Measurements from ENCODE around the gene GP5. TPM values are rescaled to one million over a fixed set of nuclear protein-coding genes. Genes with fewer than 3 reads are reported as not detected.

Gene GP5
- polyA plus RNA-seq, 1 donor: 0.33 TPM

DNA sequence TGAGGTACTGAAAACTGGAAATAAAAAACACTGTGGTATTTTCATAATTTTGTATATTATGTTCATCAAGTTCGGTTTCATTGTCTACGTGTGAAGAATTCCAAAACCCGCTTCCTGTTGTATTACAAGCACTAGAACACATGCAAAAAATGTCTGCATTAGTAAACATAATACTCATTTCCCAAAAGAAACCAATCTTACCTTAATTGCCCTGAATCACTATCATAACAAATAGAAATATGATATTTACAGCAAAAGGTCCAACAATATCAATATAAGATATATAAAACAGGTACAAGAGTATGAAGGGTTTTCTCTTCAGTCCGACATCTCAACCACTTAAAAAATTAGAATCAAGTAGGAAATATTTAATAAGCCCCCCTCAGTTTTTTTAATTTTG lies 26.3 kb upstream of the GP5 start:
- no peaks in the 10 kb centered on the region for H3K9me3 ChIP-seq (ENCODE audit: control insufficient read depth, low read depth, low read length)
- 100% methylated on average over 1 of the region's 4 CpGs for WGBS (ENCODE audit: insufficient coverage, low lambda C conversion rate)
- no peak overlapping the region for H3K4me3 ChIP-seq (ENCODE audit: low read length)
- no peaks in the 10 kb centered on the region for H3K27me3 ChIP-seq (ENCODE audit: control insufficient read depth, insufficient read depth, low read length)
- DNase-seq: no peak
- no peak overlapping the region for H3K27ac ChIP-seq (ENCODE audit: low read length)
- no peaks in the 10 kb centered on the region for H3K4me1 ChIP-seq (ENCODE audit: control insufficient read depth, insufficient read depth, low read length)
- H3K36me3 ChIP-seq (ENCODE audit: control insufficient read depth, insufficient read depth, low read length): peaks cover 36% of the 10 kb centered on the region

GRCh38 chr3:194424953-194425352 lies 25.9 kb upstream of the GP5 start:
- 100% methylated on average over 1 of the region's 7 CpGs for WGBS (ENCODE audit: insufficient coverage, low lambda C conversion rate)
- Histone ChIP-seq H3K27me3 (ENCODE audit: control insufficient read depth, insufficient read depth, low read length) (no peaks in the 10 kb centered on the region), H3K27ac (ENCODE audit: low read length) (no peak overlapping the region), H3K4me1 (ENCODE audit: control insufficient read depth, insufficient read depth, low read length) (no peaks in the 10 kb centered on the region), H3K36me3 (ENCODE audit: control insufficient read depth, insufficient read depth, low read length) (peaks cover 33% of the 10 kb centered on the region), H3K9me3 (ENCODE audit: control insufficient read depth, low read depth, low read length) (no peaks in the 10 kb centered on the region), H3K4me3 (ENCODE audit: low read length) (no peak overlapping the region)
- no peak for DNase-seq

DNA sequence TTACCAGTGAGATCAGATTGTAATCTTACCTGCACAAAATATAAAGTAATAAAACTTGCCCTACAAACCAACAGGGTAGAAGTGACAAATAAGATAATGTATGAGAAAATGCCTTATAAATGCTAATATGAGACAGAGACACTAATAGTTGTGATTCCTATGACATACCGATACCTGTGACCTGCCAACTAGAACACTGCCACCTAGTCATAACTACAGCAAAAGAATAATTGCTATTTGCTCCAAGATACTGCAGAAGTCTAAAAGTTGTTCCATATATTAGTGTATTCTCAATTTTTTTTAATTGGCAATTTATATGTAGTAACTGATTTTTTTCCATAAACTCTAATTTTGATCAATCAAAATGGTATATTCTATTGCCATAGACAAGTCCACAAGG lies 25.3 kb upstream of the GP5 start:
- Histone ChIP-seq H3K9me3 (ENCODE audit: control insufficient read depth, low read depth, low read length) (no peaks in the 10 kb centered on the region), H3K36me3 (ENCODE audit: control insufficient read depth, insufficient read depth, low read length) (peaks cover 28% of the 10 kb centered on the region), H3K27me3 (ENCODE audit: control insufficient read depth, insufficient read depth, low read length) (no peaks in the 10 kb centered on the region), H3K27ac (ENCODE audit: low read length) (no peak overlapping the region), H3K4me1 (ENCODE audit: control insufficient read depth, insufficient read depth, low read length) (no peaks in the 10 kb centered on the region), H3K4me3 (ENCODE audit: low read length) (no peak overlapping the region)
- no CpG with 5 or more reads among the region's 1 CpG for WGBS (ENCODE audit: insufficient coverage, low lambda C conversion rate)
- no peak for DNase-seq

DNA sequence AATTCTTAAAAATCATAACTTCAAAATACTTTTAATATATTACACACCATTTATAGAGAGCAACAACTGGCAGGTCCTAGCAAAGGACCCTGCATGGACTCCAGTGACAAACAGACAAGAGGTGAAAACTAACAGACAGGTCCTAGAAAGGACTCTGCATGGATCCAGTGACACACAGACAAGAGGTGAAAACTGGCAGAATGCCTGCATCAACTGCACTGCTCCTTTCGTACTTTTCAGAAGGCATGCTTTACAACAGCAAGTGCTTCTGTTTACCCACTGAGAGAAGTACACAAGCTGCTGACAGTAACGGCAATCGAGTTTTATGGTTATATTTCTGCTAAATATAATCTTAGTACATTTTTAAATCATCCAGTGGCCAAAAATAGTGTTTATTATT lies 24.3 kb upstream of the GP5 start:
- Histone ChIP-seq H3K4me3 (ENCODE audit: low read length) (no peak overlapping the region), H3K36me3 (ENCODE audit: control insufficient read depth, insufficient read depth, low read length) (peaks cover 29% of the 10 kb centered on the region), H3K4me1 (ENCODE audit: control insufficient read depth, insufficient read depth, low read length) (no peaks in the 10 kb centered on the region), H3K27me3 (ENCODE audit: control insufficient read depth, insufficient read depth, low read length) (no peaks in the 10 kb centered on the region), H3K27ac (ENCODE audit: low read length) (no peak overlapping the region), H3K9me3 (ENCODE audit: control insufficient read depth, low read depth, low read length) (no peaks in the 10 kb centered on the region)
- DNase-seq: no peak
- no CpG with 5 or more reads among the region's 3 CpGs for WGBS (ENCODE audit: insufficient coverage, low lambda C conversion rate)

DNA sequence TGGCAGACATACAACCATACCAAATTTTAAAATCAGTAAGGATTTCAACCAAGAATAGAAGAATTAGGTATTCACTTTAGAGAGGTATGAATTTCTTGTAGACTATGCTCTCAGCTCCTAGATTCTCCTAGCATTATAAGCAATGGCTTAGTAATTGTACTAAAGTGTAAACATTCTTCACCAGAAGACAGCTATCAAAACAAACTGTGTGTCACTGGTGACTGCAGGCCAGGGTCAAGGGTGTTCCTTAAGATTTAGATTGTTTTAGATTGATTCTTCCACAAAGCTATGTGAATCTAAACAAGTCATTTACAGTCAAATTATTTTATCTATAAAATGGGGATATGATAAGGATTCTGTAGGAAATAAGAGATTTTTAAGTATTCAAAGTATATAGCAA lies 23.1 kb upstream of the GP5 start:
- Histone ChIP-seq H3K27me3 (ENCODE audit: control insufficient read depth, insufficient read depth, low read length) (no peaks in the 10 kb centered on the region), H3K27ac (ENCODE audit: low read length) (no peak overlapping the region), H3K9me3 (ENCODE audit: control insufficient read depth, low read depth, low read length) (no peaks in the 10 kb centered on the region), H3K4me1 (ENCODE audit: control insufficient read depth, insufficient read depth, low read length) (no peaks in the 10 kb centered on the region), H3K36me3 (ENCODE audit: control insufficient read depth, insufficient read depth, low read length) (peaks cover 31% of the 10 kb centered on the region), H3K4me3 (ENCODE audit: low read length) (no peak overlapping the region)
- DNase-seq: no peak

- no peak overlapping the region for H3K4me3 ChIP-seq (ENCODE audit: low read length)
- no peak for DNase-seq
- H3K27ac ChIP-seq (ENCODE audit: low read length): no peak overlapping the region
- no peaks in the 10 kb centered on the region for H3K9me3 ChIP-seq (ENCODE audit: control insufficient read depth, low read depth, low read length)
- H3K27me3 ChIP-seq (ENCODE audit: control insufficient read depth, insufficient read depth, low read length): no peaks in the 10 kb centered on the region
- H3K4me1 ChIP-seq (ENCODE audit: control insufficient read depth, insufficient read depth, low read length): no peaks in the 10 kb centered on the region
- no CpG with 5 or more reads among the region's 2 CpGs for WGBS (ENCODE audit: insufficient coverage, low lambda C conversion rate)
- peaks cover 15% of the 10 kb centered on the region for H3K36me3 ChIP-seq (ENCODE audit: control insufficient read depth, insufficient read depth, low read length)
Observed at GRCh38 chr3:194418671-194419070, 19.6 kb upstream of the GP5 start.

GRCh38 chr3:194407423-194407822 lies 8.4 kb upstream of the GP5 start:
- Histone ChIP-seq H3K4me3 (ENCODE audit: low read length) (no peak overlapping the region), H3K36me3 (ENCODE audit: control insufficient read depth, insufficient read depth, low read length) (peaks cover 15% of the 10 kb centered on the region)
- peak in 1 of 2 donors; percentile 23 for DNase-seq

DNA sequence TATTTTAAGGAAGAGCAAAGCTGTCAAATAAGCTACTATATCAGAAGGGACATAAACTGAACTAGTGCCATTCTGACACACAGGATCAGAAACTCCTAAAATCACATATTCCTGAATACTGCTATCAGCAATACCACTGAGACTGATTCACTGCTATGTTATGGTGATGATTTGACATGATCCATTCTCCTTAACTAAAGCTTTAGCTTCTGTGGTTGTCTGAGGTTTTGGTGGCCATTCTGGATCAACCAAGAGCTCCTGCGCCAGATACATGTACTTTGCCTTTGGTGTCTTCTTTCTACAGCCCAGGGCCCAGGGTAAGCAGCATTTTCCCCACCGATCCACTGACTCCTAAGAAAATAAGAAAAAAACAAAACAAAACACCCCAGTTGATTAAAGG lies 6.7 kb upstream of the GP5 start:
- Histone ChIP-seq H3K4me3 (ENCODE audit: low read length) (no peak overlapping the region), H3K36me3 (ENCODE audit: control insufficient read depth, insufficient read depth, low read length) (peaks cover 9% of the 10 kb centered on the region), H3K27ac (ENCODE audit: low read length) (no peak overlapping the region), H3K4me1 (ENCODE audit: control insufficient read depth, insufficient read depth, low read length) (no peaks in the 10 kb centered on the region), H3K27me3 (ENCODE audit: control insufficient read depth, insufficient read depth, low read length) (no peaks in the 10 kb centered on the region), H3K9me3 (ENCODE audit: control insufficient read depth, low read depth, low read length) (no peaks in the 10 kb centered on the region)
- WGBS (ENCODE audit: insufficient coverage, low lambda C conversion rate): no CpG with 5 or more reads among the region's 2 CpGs
- DNase-seq: no peak

More at GRCh38 chr3:194407423-194407822, 8.4 kb upstream of the GP5 start:
- no peaks in the 10 kb centered on the region for H3K9me3 ChIP-seq (ENCODE audit: control insufficient read depth, low read depth, low read length)
- no peaks in the 10 kb centered on the region for H3K27me3 ChIP-seq (ENCODE audit: control insufficient read depth, insufficient read depth, low read length)
- no peaks in the 10 kb centered on the region for H3K4me1 ChIP-seq (ENCODE audit: control insufficient read depth, insufficient read depth, low read length)
- 80% methylated on average over 1 of the region's 7 CpGs for WGBS (ENCODE audit: insufficient coverage, low lambda C conversion rate)
- no peak overlapping the region for H3K27ac ChIP-seq (ENCODE audit: low read length)

DNA sequence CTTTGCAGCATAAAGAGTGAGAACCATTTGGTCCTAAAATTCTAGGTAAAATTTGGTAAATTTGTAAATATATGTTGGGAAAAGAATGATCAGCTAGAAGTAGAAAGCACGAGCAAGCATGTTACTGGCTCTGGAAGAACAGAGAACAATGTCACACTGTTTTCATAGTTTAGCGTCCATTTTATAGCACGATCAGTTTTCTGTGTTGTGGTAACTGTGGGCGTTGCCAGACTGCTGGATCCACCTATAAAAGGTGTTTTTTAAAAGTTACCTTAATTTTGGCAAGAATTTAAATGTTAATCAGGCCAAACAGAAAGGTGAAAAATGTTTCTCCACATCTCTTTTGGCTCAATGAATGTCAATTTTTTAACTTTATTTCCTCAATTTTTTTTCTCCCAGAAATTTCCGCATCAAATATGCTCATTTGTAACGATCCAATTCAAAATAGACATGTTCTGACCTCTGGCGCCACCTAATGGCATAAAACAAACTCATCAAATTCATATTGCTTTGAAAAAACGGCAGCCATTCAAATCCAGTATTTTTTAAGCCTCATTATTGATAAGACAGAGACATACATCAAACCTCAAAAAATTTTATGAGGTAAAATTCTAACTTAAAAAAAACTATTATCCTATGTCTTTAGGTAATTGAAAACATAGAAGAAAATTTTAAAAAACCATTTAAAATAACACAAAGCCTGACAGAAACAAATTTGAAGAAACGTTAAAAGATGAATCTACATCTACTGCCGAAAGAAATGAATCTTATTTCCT lies 5.5 kb upstream of the GP5 start:
- DNase-seq: peak in 1 of 2 donors; percentile 44
- WGBS (ENCODE audit: insufficient coverage, low lambda C conversion rate): 51% methylated on average over 5 of the region's 10 CpGs
- H3K9me3 ChIP-seq (ENCODE audit: control insufficient read depth, low read depth, low read length): no peaks in the 10 kb centered on the region
- H3K4me1 ChIP-seq (ENCODE audit: control insufficient read depth, insufficient read depth, low read length): no peaks in the 10 kb centered on the region
- H3K36me3 ChIP-seq (ENCODE audit: control insufficient read depth, insufficient read depth, low read length): peaks cover 7% of the 10 kb centered on the region
- H3K4me3 ChIP-seq (ENCODE audit: low read length): no peak overlapping the region
- H3K27me3 ChIP-seq (ENCODE audit: control insufficient read depth, insufficient read depth, low read length): no peaks in the 10 kb centered on the region
- no peak overlapping the region for H3K27ac ChIP-seq (ENCODE audit: low read length)

GRCh38 chr3:194401868-194402329 lies 2.8 kb upstream of the GP5 start:
- DNase-seq: no peak
- peaks cover 19% of the 10 kb centered on the region for H3K27me3 ChIP-seq (ENCODE audit: control insufficient read depth, insufficient read depth, low read length)

DNA sequence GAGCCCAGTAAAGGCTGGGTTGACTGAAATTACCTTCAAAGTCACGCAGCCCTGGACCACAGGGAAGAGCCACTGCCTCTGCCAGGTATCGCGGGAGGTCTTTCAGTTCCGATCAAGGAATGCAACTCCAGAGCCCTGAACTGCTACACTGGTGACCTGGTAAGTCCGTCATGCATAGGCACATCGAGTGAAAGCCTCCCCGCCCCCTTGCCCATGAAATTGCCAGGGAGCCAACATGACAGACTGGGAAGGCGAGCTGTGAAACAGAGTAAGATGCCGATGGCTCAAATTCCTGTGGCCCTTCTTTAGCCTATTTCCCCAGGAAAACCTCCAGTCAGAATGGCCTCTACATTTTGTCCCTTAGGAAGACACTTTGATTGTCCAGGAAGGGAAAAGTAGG lies 2.3 kb upstream of the GP5 start:
- H3K36me3 ChIP-seq (ENCODE audit: control insufficient read depth, insufficient read depth, low read length): peaks cover 4% of the 10 kb centered on the region
- H3K27ac ChIP-seq (ENCODE audit: low read length): no peak overlapping the region
- peak in 1 of 2 donors; percentile 37 for DNase-seq
- H3K9me3 ChIP-seq (ENCODE audit: control insufficient read depth, low read depth, low read length): peaks cover 11% of the 10 kb centered on the region
- no peak overlapping the region for H3K4me3 ChIP-seq (ENCODE audit: low read length)
- H3K27me3 ChIP-seq (ENCODE audit: control insufficient read depth, insufficient read depth, low read length): peaks cover 21% of the 10 kb centered on the region
- no CpG with 5 or more reads among the region's 9 CpGs for WGBS (ENCODE audit: insufficient coverage, low lambda C conversion rate)
- H3K4me1 ChIP-seq (ENCODE audit: control insufficient read depth, insufficient read depth, low read length): peaks cover 9% of the 10 kb centered on the region

More at GRCh38 chr3:194401868-194402329, 2.8 kb upstream of the GP5 start:
- Histone ChIP-seq H3K36me3 (ENCODE audit: control insufficient read depth, insufficient read depth, low read length) (peaks cover 4% of the 10 kb centered on the region), H3K27ac (ENCODE audit: low read length) (no peak overlapping the region), H3K4me3 (ENCODE audit: low read length) (no peak overlapping the region), H3K9me3 (ENCODE audit: control insufficient read depth, low read depth, low read length) (peaks cover 10% of the 10 kb centered on the region), H3K4me1 (ENCODE audit: control insufficient read depth, insufficient read depth, low read length) (peaks cover 5% of the 10 kb centered on the region)
- no CpG with 5 or more reads among the region's 8 CpGs for WGBS (ENCODE audit: insufficient coverage, low lambda C conversion rate)

Measured in large intestine (tissue), 3 donors.